ENCODE measurements around the gene NEGR1.

GRCh38 chr1:71494163-71494562 lies 788.2 kb downstream of the NEGR1 start:
- TF ChIP-seq CTCF (IDR thresholded peaks at IDR 0.05) (no peak), POLR2A (IDR thresholded peaks at IDR 0.05) (no peak)

Measured in heart left ventricle (tissue), 13 donors.